Spleen (tissue), 11 donors: ENCODE data around the gene PLAU. TPM values are rescaled to one million over a fixed set of nuclear protein-coding genes. Genes with fewer than 3 reads are reported as not detected.

Source experiments
- DNase-seq: peaks from one replicate; pipeline ENCODE4 v3.0.0-alpha.2; 2020
- H3K27ac ChIP-seq, 8 donors: fragments of 200-600 bp; sonication (generic) in 7 of 8; 1 replicate in 4 of 8; 2 replicates in 4 of 8; pipeline versions ENCODE4 v1.5.0 to v1.8.0; 2016 to 2021; ENCODE audit warnings: inconsistent platforms in 4 of 8, mild to moderate bottlenecking in 4 of 8, moderate library complexity in 1 of 8
- H3K27me3 ChIP-seq, 7 donors: fragments of 200-600 bp; sonication (generic) in 6 of 7; replicated peaks in 1 of 7; 1 replicate in 4 of 7; 2 replicates in 3 of 7; pipeline versions ENCODE4 v1.5.0 to v1.8.0; 2016 to 2021; ENCODE audit warnings: inconsistent platforms in 3 of 7, mild to moderate bottlenecking in 1 of 7
- H3K36me3 ChIP-seq, 6 donors: fragments of 200-600 bp; sonication (generic) in 5 of 6; 1 replicate in 4 of 6; 2 replicates in 2 of 6; pipeline versions ENCODE4 v1.5.0 to v1.8.0; 2016 to 2021; ENCODE audit warnings: inconsistent platforms in 2 of 6
- H3K4me1 ChIP-seq, 6 donors: fragments of 200-600 bp; sonication (generic) in 5 of 6; 1 replicate in 3 of 6; 2 replicates in 3 of 6; pipeline versions ENCODE4 v1.5.0 to v1.8.0; 2016 to 2021; ENCODE audit warnings: inconsistent platforms in 3 of 6
- H3K4me3 ChIP-seq, 8 donors: fragments of 200-600 bp; sonication (generic) in 7 of 8; 1 replicate in 4 of 8; 2 replicates in 4 of 8; pipeline versions ENCODE4 v1.5.0 to v1.8.0; 2016 to 2021; ENCODE audit warnings: inconsistent platforms in 4 of 8, mild to moderate bottlenecking in 4 of 8, moderate library complexity in 2 of 8
- H3K9me3 ChIP-seq, 8 donors: fragments of 200-600 bp; sonication (generic) in 7 of 8; 1 replicate in 4 of 8; 2 replicates in 4 of 8; pipeline versions ENCODE4 v1.5.0 to v1.8.0; 2016 to 2021; ENCODE audit warnings: inconsistent platforms in 4 of 8
- CTCF ChIP-seq, 11 experiments: fragments of 200-600 bp in 7 of 11; fragments of 450-650 bp in 4 of 11; sonication (generic) in 4 of 11; IDR thresholded peaks in 8 of 11; conservative IDR thresholded peaks in 3 of 11; 1 replicate in 7 of 11; 2 replicates in 4 of 11; pipeline versions ENCODE4 v1.4.0 to v1.8.0; 2016 to 2021; ENCODE audit warnings: antibody characterized with exemption in 11 of 11, inconsistent platforms in 4 of 11, mild to moderate bottlenecking in 1 of 11
- POLR2A ChIP-seq, 3 donors: fragments of 450-650 bp; IDR thresholded peaks; one replicate each; pipeline ENCODE4 v1.5.1; 2017; ENCODE audit warnings: antibody characterized with exemption in 3 of 3, mild to moderate bottlenecking in 1 of 3
- POLR2AphosphoS5 ChIP-seq, 3 donors: sonication (generic); formaldehyde crosslinking; IDR thresholded peaks; one replicate each; pipeline ENCODE4 v1.5.1; 2017; ENCODE audit warnings: antibody characterized with exemption in 3 of 3
- WGBS, 5 donors: extraction: QIAGEN DNeasy Blood & Tissue Kit in 3 of 5; methylation state at CpG; one replicate each; pipeline versions ENCODE4 v1.1.5 to v1.1.7; 2013 to 2018; 5-methylcytosine and 5-hydroxymethylcytosine counted together
- intact Hi-C: fragments of 100-400 bp; cut with DNase I; formaldehyde crosslinking; loops from one replicate; pipeline ENCODE4 v1.15.0; 2023; ENCODE audit warnings: low total_unique reads
- polyA plus RNA-seq, 3 donors: library from polyadenylated mRNA; stranded (reverse); fragments of 200-250 nt; gene quantifications; one replicate each; pipeline ENCODE4 v1.2.1, GENCODE V29; 2013
- total RNA-seq, 7 donors: library from RNA; depleted of rRNA in 3 of 7; stranded (reverse); fragments of >200 nt in 3 of 7; fragmentation: NEBNext Ultra II Directional in 4 of 7; extraction: Animal tissue kit (Norgen Biotek cat#: 25700) in 4 of 7; gene quantifications; one replicate each; pipeline versions ENCODE4 v1.1.0 to v1.2.1, GENCODE V29; 2016 to 2021
- donor health status: healthy with polysubstance abuse.
- donor health status: DM: no; HTN: no; CAD: no; lungs with moderate emphysema.
- donor health status: DM: no; HTN: no; CAD: no.
- donor health status: Bipolar disorder and iron deficiency.
- donor health status: healthy.
- donor health status: DM: no; HTN: no; CAD: no.
- donor health status: DM: yes; HTN: yes; CAD: no.

Gene PLAU
- total and polyA plus RNA-seq, 10 donors, result 9.6 to 95.0 (median 30.3) TPM

- H3K36me3 ChIP-seq, result no peaks in the 10 kb centered on the region
- peak overlapping the region in 3 of 8 donors; percentile 29 to 46 (median 37) for H3K27ac ChIP-seq
- peaks cover 0 to 34% (median 20%) of the 10 kb centered on the region in 6 donors for H3K4me1 ChIP-seq
- DNase-seq, result peak; percentile 98
- H3K27me3 ChIP-seq, result no peaks in the 10 kb centered on the region
- WGBS, 5 donors, result 12 to 15% (median 15%) methylated on average over 14 of the region's 14 CpGs
- no peaks in the 10 kb centered on the region for H3K9me3 ChIP-seq
- intact Hi-C loops, result loop anchor here (5.0 kb wide), 1 partner anchor 32 kb away; no protein-coding TSS in a partner anchor
- TF ChIP-seq CTCF (IDR thresholded peaks at IDR 0.05 in 8 of 11, conservative IDR thresholded peaks at IDR 0.05 in 3 of 11) (peak; percentile 98 to 100 (median 99)), POLR2AphosphoS5 (IDR thresholded peaks at IDR 0.05) (peak; percentile 79 to 87 (median 80)), POLR2A (IDR thresholded peaks at IDR 0.05) (no peak)
- no peak overlapping the region for H3K4me3 ChIP-seq
Observed at GRCh38 chr10:73879296-73880173, 31.4 kb upstream of the PLAU start.

GRCh38 chr10:73881221-73881919 lies 29.6 kb upstream of the PLAU start:
- Histone ChIP-seq H3K27ac (no peak overlapping the region), H3K9me3 (no peaks in the 10 kb centered on the region), H3K36me3 (no peaks in the 10 kb centered on the region), H3K4me3 (no peak overlapping the region), H3K27me3 (no peaks in the 10 kb centered on the region), H3K4me1 (peaks cover 4 to 23% (median 14%) of the 10 kb centered on the region in 6 donors)
- no peak for TF ChIP-seq POLR2A (IDR thresholded peaks at IDR 0.05)
- TF ChIP-seq CTCF (IDR thresholded peaks at IDR 0.05 in 8 of 11, conservative IDR thresholded peaks at IDR 0.05 in 3 of 11), result no peak
- TF ChIP-seq POLR2AphosphoS5 (IDR thresholded peaks at IDR 0.05), result no peak
- DNase-seq, result no peak
- intact Hi-C loops, result loop anchor here (5.0 kb wide), 1 partner anchor 34 kb away; no protein-coding TSS in a partner anchor
- WGBS, 5 donors, result 77 to 94% (median 85%) methylated on average over 3 of the region's 3 CpGs

- intact Hi-C loops, result loop anchor here (5.0 kb wide), 1 partner anchor 37 kb away; no protein-coding TSS in a partner anchor
- TF ChIP-seq CTCF (IDR thresholded peaks at IDR 0.05 in 8 of 11, conservative IDR thresholded peaks at IDR 0.05 in 3 of 11) (no peak), POLR2A (IDR thresholded peaks at IDR 0.05) (no peak), POLR2AphosphoS5 (IDR thresholded peaks at IDR 0.05) (no peak)
- H3K9me3 ChIP-seq, result no peaks in the 10 kb centered on the region
- H3K4me3 ChIP-seq, result no peak overlapping the region
- no peak for DNase-seq
- peaks cover 5 to 45% (median 22%) of the 10 kb centered on the region in 6 donors for H3K4me1 ChIP-seq
- H3K27me3 ChIP-seq, result no peaks in the 10 kb centered on the region
- H3K36me3 ChIP-seq, result no peaks in the 10 kb centered on the region
- 74 to 85% (median 83%) methylated on average over 3 of the region's 3 CpGs for WGBS, 5 donors
- no peak overlapping the region for H3K27ac ChIP-seq
Observed at GRCh38 chr10:73884017-73884416, 26.9 kb upstream of the PLAU start.
